ENCODE data around the gene COL21A1. TPM values are rescaled to one million over a fixed set of nuclear protein-coding genes. Genes with fewer than 3 reads are reported as not detected.
"Not testable (repeated sequence)": the region's sequence is repeated elsewhere in the genome, so short reads cannot be mapped to it uniquely, and the experiment has no call there.

COL21A1 gene
- total RNA-seq, 4 donors from 2014 or later: 0.47 to 0.67 TPM; not detected in 2

DNA sequence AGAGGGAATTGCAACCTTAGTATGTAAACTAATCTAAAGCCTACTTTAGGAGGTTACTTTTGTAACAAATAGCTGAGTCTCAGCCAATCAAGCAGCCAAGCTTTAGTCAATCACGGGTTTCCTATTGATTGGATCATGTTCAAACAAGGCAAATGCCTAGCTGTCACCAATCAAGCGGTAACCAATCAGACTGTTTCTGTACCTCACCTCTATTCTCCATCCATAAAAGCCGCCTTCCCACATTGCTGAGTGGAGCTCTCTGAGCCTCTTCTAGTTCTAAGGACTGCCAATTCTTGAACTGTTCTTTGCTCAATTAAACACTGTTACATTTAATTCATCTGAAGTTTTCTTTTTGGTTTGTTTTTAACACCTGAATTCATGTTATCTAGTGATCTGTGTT lies 223.6 kb downstream of the COL21A1 start:
- Histone ChIP-seq H3K27me3 (no peaks in the 10 kb centered on the region), H3K9me3 (peaks cover 0 to 3% (median 0%) of the 10 kb centered on the region in 4 donors), H3K27ac (no peak overlapping the region), H3K4me3 (no peak overlapping the region), H3K4me1 (no peaks in the 10 kb centered on the region), H3K36me3 (no peaks in the 10 kb centered on the region)
- no peak for DNase-seq
- TF ChIP-seq, protein P1, sequence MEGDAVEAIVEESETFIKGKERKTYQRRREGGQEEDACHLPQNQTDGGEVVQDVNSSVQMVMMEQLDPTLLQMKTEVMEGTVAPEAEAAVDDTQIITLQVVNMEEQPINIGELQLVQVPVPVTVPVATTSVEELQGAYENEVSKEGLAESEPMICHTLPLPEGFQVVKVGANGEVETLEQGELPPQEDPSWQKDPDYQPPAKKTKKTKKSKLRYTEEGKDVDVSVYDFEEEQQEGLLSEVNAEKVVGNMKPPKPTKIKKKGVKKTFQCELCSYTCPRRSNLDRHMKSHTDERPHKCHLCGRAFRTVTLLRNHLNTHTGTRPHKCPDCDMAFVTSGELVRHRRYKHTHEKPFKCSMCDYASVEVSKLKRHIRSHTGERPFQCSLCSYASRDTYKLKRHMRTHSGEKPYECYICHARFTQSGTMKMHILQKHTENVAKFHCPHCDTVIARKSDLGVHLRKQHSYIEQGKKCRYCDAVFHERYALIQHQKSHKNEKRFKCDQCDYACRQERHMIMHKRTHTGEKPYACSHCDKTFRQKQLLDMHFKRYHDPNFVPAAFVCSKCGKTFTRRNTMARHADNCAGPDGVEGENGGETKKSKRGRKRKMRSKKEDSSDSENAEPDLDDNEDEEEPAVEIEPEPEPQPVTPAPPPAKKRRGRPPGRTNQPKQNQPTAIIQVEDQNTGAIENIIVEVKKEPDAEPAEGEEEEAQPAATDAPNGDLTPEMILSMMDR (IDR thresholded peaks at IDR 0.05): no peak
- no peak for TF ChIP-seq POLR2A (IDR thresholded peaks at IDR 0.05)

DNA sequence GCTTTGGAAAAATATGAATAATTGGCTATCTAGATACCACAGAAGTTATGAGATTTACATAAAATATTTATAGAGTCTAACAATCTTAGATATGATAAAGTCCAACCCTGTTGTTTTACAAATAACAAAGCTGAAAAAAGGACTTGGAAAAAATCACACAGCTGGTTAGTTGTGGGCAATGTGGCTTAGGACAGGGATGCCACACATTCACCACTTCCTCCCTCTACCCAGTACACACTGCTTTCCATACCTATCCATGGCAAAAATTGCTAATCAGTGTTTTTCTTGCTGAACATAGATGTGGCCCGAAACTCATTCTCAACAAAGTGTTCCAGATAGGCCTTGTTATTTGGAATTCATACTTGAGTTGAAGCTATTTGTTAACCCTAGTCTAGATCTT lies 224.7 kb downstream of the COL21A1 start:
- no peak overlapping the region for H3K4me3 ChIP-seq
- no peak overlapping the region for H3K27ac ChIP-seq
- no peak for DNase-seq
- H3K9me3 ChIP-seq: peaks cover 0 to 3% (median 0%) of the 10 kb centered on the region in 4 donors
- TF ChIP-seq, protein P1 (IDR thresholded peaks at IDR 0.05): no peak
- TF ChIP-seq POLR2A (IDR thresholded peaks at IDR 0.05): no peak
- H3K36me3 ChIP-seq: no peaks in the 10 kb centered on the region
- H3K27me3 ChIP-seq: no peaks in the 10 kb centered on the region
- H3K4me1 ChIP-seq: no peaks in the 10 kb centered on the region

DNA sequence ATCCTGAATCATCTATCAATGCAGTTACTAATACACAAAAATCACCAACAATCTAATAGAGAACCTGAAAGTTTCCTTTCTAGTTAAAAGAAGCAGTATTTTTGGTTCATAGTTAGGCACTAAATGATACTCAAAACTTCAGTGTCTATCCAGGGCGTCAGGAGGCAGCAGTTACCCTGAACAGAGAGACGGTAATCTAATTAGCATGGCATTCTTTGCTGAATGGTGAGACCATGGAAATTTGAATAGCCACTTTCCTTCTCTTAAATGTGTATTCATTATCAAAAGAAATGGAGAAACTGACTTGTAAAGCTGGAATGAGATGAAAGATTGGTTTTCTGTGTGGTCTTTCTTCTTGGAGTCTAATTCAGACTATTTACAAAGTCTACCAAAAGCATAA lies 225.4 kb downstream of the COL21A1 start:
- TF ChIP-seq, protein P1 (IDR thresholded peaks at IDR 0.05): no peak
- no peak for TF ChIP-seq POLR2A (IDR thresholded peaks at IDR 0.05)
- H3K36me3 ChIP-seq: no peaks in the 10 kb centered on the region
- no peak for DNase-seq

GRCh38 chr6:56019973-56020372 lies 227.4 kb downstream of the COL21A1 start:
- H3K27ac ChIP-seq: no peak overlapping the region
- no peaks in the 10 kb centered on the region for H3K27me3 ChIP-seq
- no peak for TF ChIP-seq POLR2A (IDR thresholded peaks at IDR 0.05)
- TF ChIP-seq, protein P1 (IDR thresholded peaks at IDR 0.05): no peak
- peaks cover 0 to 3% (median 0%) of the 10 kb centered on the region in 4 donors for H3K9me3 ChIP-seq
- H3K36me3 ChIP-seq: no peaks in the 10 kb centered on the region
- no peak overlapping the region for H3K4me3 ChIP-seq
- H3K4me1 ChIP-seq: no peaks in the 10 kb centered on the region
- DNase-seq: no peak

More for the DNA sequence above, 225.4 kb downstream of the COL21A1 start:
- no peak overlapping the region for H3K27ac ChIP-seq
- no peaks in the 10 kb centered on the region for H3K4me1 ChIP-seq
- H3K9me3 ChIP-seq: peaks cover 0 to 3% (median 0%) of the 10 kb centered on the region in 4 donors
- no peak overlapping the region for H3K4me3 ChIP-seq
- H3K27me3 ChIP-seq: no peaks in the 10 kb centered on the region

DNA sequence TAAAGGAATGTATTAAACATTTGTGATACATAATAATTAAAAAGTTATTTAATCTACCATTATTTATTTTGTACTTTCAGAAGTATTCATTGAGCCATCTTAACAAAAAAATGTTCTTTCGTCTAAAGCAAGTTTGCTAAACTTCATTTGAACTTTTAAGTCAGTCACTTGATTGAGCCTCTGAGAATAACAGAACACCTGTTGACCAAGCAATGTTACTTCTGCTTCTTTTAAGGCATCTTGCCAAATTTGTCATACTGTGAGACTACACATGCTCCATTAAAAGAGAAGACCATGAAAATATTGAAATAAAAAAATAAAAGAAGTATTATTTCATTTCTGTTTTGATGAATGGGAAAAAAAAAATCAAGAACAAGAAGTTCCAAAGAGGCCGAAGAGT lies 230.2 kb downstream of the COL21A1 start:
- no peaks in the 10 kb centered on the region for H3K4me1 ChIP-seq
- no peak overlapping the region for H3K4me3 ChIP-seq
- no peaks in the 10 kb centered on the region for H3K27me3 ChIP-seq
- no peak overlapping the region for H3K27ac ChIP-seq
- no peak for DNase-seq
- peaks cover 0 to 3% (median 0%) of the 10 kb centered on the region in 4 donors for H3K9me3 ChIP-seq
- H3K36me3 ChIP-seq: no peaks in the 10 kb centered on the region
- TF ChIP-seq, protein P1 (IDR thresholded peaks at IDR 0.05): no peak
- no peak for TF ChIP-seq POLR2A (IDR thresholded peaks at IDR 0.05)

DNA sequence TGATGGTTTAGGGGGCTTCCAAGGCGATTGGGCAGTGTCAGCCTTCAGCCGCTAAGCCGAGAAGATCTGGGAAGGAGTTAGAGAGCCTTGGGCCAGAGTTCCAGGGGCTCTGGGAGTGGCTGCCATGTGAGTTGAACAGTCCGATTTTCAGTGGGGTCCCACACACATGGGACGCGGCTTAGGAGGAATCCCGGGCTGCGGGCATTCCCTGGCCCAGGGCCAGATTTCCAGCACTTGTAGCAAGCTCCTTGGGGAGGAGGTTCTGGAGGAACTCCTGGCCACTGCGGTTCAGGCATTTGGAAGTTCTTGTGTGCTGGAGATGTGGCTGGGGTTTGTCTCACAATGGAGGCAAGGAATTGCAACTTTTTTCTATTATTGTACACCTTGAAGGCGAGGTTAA lies 233.3 kb downstream of the COL21A1 start:
- H3K9me3 ChIP-seq, DNase-seq: not testable (repeated sequence)

More for the DNA sequence above, 233.3 kb downstream of the COL21A1 start:
- H3K4me3 ChIP-seq, H3K4me1 ChIP-seq, H3K36me3 ChIP-seq, H3K27me3 ChIP-seq, H3K27ac ChIP-seq: not testable (repeated sequence)
